DOHH2 (cell line): ENCODE data around the gene DPP10.

Experiments used
- CTCF ChIP-seq: fragments of 200-600 bp; sonication (generic); IDR thresholded peaks from one replicate; pipeline ENCODE4 v1.5.1; 2014; ENCODE audit warnings: antibody characterized with exemption, mild to moderate bottlenecking, low read depth, low read length; ENCODE audit not compliant: poor library complexity, severe bottlenecking
- EZH2phosphoT487 ChIP-seq: fragments of 200-600 bp; sonication (generic); IDR thresholded peaks from 2 replicates; pipeline ENCODE4 v1.6.1; 2017; ENCODE audit warnings: borderline replicate concordance, mild to moderate bottlenecking, antibody characterized with exemption, low read length, moderate library complexity, mixed read lengths

DNA sequence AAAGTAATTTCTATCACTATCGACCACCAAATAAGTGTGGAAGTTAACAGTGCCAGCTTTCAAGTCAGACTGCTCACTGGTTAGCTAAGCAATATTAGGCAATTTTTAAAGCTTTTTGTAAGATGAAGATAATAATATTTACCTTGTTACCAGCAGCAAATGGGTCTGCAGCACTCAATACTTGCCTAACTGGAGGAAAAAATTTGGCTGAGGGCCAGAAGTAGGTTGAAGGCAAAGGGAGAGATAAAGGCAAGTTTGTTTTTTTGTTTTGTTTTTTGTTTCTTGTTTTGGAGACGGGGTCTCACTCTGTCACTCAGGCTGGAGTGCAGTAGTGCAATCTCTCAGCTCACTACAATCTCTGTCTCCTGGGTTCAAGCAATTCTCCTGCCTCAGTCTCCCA lies 675.9 kb downstream of the DPP10 start:
- TF ChIP-seq CTCF (no peak), EZH2phosphoT487 (no peak)
